HG03280 (cell line): ENCODE data around the gene JPH2.

Experiments used
- ATAC-seq: cut with Tn5 transposase; IDR thresholded peaks from one replicate; pipeline ENCODE4 v1.9.1; 2021; ENCODE audit warnings: mild to moderate bottlenecking, moderate library complexity; ENCODE audit not compliant: unreplicated experiment

The JPH2 gene

DNA sequence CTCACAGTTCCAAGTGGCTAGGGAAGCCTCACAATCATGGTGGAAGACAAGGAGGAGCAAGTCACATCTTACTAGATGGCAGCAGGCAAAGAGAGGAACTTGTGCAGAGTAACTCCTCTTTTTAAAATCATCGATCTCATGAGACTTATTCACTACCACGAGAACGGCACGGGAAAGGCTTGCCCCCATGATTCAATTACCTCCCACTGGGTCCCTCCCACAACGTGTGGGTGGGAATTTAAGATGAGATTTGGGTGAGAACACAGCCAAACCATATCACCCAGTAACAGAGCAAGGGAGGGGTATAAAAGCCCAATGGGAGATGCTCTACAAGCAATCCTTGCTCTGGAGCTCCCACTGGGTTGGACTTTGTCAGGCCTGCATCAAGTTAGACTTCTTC, 80.4 kb downstream of the JPH2 start:
- no peak for ATAC-seq

- no peak for ATAC-seq
Observed at GRCh38 chr20:44104798-44105517, 82.0 kb downstream of the JPH2 start.

GRCh38 chr20:44102582-44102981, 84.4 kb downstream of the JPH2 start:
- ATAC-seq: no peak

GRCh38 chr20:44099832-44100231, 87.2 kb downstream of the JPH2 start:
- no peak for ATAC-seq

DNA sequence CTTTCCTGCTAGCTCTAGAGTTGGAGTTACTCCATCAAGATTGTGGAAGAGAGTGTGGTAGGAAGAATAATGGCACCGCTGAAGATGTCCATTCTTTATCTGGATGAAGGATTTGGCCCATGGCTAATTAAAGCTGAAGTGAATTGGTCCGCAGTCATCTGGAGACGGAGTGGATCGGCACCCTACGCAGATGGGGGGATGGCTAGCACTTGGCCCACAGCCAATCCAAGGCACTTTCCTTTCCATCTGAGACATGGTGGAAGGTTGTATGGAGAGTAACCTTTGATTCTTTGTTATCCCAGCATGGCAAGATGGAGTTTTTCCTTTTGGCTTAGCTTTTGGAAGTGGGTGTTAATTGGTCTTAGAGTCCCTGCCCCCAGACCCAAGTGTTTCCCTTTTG, 88.3 kb downstream of the JPH2 start:
- no peak for ATAC-seq

DNA sequence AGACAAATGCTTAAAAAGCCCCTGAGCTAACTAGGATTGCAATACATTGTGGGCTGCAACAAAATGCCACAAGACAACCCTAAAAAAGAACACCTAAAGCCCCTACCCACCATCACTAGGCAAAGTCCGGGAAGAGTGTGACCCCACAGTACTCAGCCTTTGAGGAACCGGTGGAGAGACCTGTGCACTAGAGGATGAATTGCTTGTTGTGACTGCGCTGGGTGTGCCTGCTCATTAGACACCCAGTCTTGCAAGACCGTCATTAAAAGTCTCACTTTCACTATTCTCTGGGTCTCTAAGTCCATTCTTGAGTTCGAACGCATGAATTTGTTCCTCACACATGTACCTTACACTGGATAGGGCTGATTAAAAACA, 88.7 kb downstream of the JPH2 start:
- ATAC-seq: no peak

DNA sequence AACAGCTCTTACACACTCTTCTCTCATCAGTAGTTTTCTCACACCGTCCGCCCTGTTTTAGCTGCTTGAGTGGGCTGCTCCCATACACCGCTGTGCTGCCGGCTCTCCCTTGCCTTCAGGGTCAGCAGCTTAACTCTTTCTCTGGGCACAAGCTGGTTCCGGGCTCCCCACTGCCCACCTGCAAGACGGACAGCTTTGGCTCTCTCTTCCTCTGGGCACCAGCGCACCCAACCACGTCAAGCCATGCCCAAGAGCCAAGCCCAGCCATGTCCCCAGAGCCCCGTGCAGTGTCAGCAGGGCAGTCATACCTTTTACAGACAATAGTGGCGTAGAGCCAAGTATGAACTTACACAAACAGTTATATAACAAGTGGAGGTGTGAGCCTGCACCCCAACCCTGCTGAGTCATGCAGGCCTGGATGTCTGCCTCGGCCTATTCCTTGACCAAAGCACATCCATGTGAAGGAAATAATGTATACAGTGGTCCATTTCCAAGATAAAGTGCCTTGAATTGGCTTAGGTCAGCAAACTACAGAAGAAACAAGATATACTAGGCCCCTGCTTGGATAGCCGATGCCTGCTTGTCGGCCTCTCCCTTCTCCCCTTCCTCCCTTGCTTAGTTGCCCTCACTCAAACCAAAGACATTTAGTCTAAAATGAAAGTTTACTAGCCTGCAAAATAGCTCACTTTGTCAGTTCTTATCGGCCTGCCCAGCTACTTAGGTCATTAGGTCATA, 89.3 kb downstream of the JPH2 start:
- no peak for ATAC-seq

- ATAC-seq: no peak
Observed at GRCh38 chr20:44095831-44096230, 91.2 kb downstream of the JPH2 start.

DNA sequence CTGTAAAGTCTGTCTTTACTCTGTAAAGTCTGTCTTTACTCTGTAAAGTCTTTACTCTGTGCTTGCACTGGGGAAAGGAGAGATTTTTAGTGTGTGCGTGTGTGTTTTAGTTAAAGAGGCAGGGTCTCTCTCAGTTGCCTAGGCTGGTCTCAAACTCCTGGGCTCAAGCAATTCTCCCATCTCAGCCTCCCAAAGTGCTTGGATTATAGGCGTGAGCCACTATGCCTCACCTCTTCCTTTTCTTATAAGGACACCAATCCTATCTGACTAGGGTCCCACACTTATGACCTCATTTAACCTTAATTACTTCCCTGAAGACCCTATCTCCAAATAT, 93.8 kb downstream of the JPH2 start:
- ATAC-seq: no peak

- ATAC-seq: no peak
Observed at GRCh38 chr20:44092551-44093248, 94.3 kb downstream of the JPH2 start.

GRCh38 chr20:44091026-44091425, 96.0 kb downstream of the JPH2 start:
- no peak for ATAC-seq

GRCh38 chr20:44089987-44090674, 96.9 kb downstream of the JPH2 start:
- ATAC-seq: no peak

DNA sequence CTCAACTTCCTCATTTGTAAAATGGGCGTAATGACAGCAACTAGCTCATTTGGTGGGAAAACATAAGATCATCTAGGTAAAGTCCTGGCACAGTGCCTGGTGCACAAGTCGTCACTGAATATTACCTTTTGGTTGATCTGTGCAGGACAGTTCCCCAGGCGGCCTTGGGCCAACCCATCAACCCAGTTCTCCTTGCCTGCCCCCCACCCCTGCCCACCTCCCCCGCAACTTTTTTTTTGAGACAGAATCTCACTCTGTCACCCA, 99.2 kb downstream of the JPH2 start:
- ATAC-seq: no peak

DNA sequence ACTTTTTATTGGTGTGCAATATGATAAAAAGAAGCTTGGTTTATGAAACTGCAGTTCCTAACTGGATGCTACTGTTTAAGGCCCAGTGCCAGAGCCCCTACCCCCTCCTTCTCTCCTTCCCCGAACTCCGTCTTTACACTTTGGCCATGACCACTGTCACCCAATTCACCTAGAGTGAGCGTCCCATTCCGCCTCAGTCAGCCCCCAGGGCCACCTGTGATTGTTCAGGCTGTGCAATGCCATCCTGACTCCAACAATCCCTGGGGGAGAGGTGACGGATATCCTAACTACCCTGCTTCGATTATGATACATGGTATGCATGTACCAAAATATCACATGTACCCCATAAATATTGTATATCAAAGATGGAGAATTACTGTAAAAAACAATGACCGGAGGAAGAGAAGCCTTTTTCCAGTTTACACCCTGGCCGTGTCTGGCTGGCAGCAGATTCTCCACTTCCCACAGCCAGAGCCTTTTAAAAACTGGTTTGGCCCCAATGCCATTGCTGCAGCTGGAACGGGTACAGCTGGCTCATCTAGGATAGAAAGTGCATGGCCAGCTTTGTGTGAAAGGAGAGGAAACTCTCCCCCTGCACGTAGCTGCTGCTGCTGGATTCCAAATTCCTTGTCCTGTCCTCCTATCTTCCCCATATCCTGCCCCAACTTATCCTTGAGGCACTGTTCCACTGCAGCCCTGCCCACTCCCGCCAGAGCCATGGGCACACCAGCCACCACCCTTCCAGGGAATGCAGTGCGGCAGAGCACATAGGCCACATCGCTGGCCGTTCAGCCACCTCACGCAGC, 99.7 kb downstream of the JPH2 start:
- no peak for ATAC-seq

DNA sequence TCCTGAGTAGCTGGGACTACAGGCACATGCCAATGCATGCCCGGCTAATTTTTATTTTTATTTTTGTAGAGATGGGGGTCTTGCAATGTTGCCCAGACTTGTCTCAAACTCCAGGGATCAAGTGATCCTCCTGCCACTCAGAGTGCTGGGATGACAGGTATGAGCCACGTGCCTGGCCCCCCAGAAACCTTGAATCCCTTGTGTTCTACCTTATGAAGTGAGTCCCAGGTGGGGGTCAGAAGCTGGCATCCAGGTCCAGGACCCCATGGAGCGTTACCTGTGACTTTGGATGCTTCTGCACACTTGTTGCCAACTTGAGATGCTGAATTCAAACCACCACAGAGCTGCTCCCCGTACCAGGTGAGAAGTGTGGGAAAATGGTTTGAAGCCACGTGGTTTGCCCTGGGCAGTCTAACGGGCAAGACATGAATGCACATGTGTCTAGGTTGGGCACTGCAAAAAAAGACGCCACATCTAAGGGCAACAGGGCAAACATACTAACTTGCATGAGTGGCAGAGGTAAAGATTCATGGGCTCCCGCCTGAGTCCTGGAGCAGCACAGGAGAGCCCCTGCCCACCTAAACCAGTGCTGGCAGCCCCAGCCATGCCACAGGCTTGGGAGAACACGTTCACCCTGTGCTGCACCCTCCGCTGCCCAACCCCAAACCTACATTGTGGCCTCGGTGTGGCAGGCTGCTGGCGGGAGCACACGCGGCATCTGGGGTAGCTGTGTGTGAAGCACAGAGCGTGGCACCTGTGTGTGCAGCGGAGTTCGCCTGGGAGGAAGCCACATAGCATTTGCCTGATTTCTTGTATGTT, 101.2 kb downstream of the JPH2 start:
- no peak for ATAC-seq

- ATAC-seq: no peak
Observed at GRCh38 chr20:44084891-44085290, 102.1 kb downstream of the JPH2 start.

DNA sequence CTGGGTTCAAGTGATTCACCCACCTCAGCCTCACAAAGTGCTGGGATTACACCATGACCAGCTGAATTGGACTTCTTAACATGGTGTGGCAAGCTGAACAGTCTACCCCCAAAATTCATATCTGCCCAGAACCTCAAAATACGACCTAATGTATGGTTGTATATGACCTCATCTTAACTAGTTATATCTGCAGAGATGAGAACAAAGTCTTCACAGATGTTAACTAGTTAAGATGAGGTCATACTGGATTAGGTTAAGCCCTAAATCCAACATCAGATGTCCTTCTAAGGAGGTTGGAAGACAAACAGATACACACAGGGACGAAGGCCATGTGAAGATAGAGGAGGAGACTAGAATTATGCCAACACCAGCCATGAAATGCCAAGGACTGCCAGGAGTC, 102.5 kb downstream of the JPH2 start:
- no peak for ATAC-seq

GRCh38 chr20:44083220-44083933, 103.6 kb downstream of the JPH2 start:
- ATAC-seq: no peak

- no peak for ATAC-seq
Observed at GRCh38 chr20:44081888-44082287, 105.1 kb downstream of the JPH2 start.

DNA sequence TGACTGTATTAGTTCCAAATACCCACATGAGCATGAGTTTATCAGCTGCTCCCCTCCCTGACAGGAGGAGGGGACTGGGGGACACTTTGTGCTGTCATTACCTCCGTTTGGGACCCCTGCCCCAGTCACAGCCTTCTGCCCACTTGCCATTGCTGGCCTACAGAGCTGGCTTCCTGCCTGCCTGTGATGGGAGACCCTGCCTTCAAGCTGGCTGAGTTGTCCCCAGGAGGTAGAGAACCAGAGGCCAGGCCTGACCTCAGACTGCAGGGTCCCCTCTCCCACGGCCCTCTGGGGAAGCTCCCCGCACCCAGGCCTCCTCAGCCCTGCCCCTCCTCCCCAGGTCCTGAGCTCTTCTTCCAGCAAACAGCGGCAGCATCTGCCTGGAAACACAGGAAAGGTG, 105.5 kb downstream of the JPH2 start:
- no peak for ATAC-seq
